Activated CD8-positive, alpha-beta memory T cell treated with anti-CD3 and anti-CD28 coated beads for 36 hours (primary cell): ENCODE results near the gene KLK3. TPM values are rescaled to one million over a fixed set of nuclear protein-coding genes. Genes with fewer than 3 reads are reported as not detected.
"Not testable (repeated sequence)": the region's sequence is repeated elsewhere in the genome, so short reads cannot be mapped to it uniquely, and the experiment has no call there.

Experiments
- CTCF ChIA-PET: fragments of 350-600 bp; sonication (Branson Sonifier 250); formaldehyde crosslinking; loops from one replicate; lab custom pipeline; 2021; ENCODE audit warnings: antibody characterized with exemption; lab: Charles Lee
- POLR2A ChIA-PET: fragments of 350-600 bp; sonication (Branson Sonifier 250); formaldehyde crosslinking; loops from one replicate; lab custom pipeline; 2021; ENCODE audit warnings: antibody characterized with exemption; lab: Charles Lee
- total RNA-seq, 2 experiments: library from RNA; stranded (reverse); gene quantifications; one replicate each; pipeline ENCODE4 v1.2.3, GENCODE V29; 2021

Gene KLK3
- total RNA-seq, 2 experiments from 2014 or later = not detected

GRCh38 chr19:50893047-50893736 lies 38.5 kb downstream of the KLK3 start:
- POLR2A ChIA-PET = no interaction called here
- CTCF ChIA-PET = interaction anchor here (0.5 kb wide), 1 partner anchor 656 kb away, joined by 3 read pairs; no protein-coding TSS in a partner anchor

- POLR2A ChIA-PET = no interaction called here
- CTCF ChIA-PET = no interaction called here
Observed at GRCh38 chr19:50894478-50895356, 40.0 kb downstream of the KLK3 start.

- POLR2A ChIA-PET = not testable (repeated sequence)
- CTCF ChIA-PET = interaction anchor here (0.6 kb wide), 1 partner anchor 342 kb away, joined by 3 read pairs; no protein-coding TSS in a partner anchor
Observed at GRCh38 chr19:50896089-50896590, 41.4 kb downstream of the KLK3 start.

- CTCF ChIA-PET = no interaction called here
Observed at GRCh38 chr19:50896591-50897190, 42.0 kb downstream of the KLK3 start.

GRCh38 chr19:50897191-50897607 lies 42.5 kb downstream of the KLK3 start:
- CTCF ChIA-PET = no interaction called here
- POLR2A ChIA-PET = no interaction called here

More at GRCh38 chr19:50896591-50897190, 42.0 kb downstream of the KLK3 start:
- POLR2A ChIA-PET = no interaction called here

GRCh38 chr19:50897612-50898011 lies 42.9 kb downstream of the KLK3 start:
- ChIA-PET CTCF (interaction anchor here (0.6 kb wide), 1 partner anchor 318 kb away, joined by 5 read pairs; no protein-coding TSS in a partner anchor), POLR2A (no interaction called here)

GRCh38 chr19:50898018-50898417 lies 43.3 kb downstream of the KLK3 start:
- POLR2A ChIA-PET = no interaction called here
- CTCF ChIA-PET = interaction anchor here (0.6 kb wide), 1 partner anchor 318 kb away, joined by 5 read pairs; no protein-coding TSS in a partner anchor

GRCh38 chr19:50899569-50899968 lies 44.9 kb downstream of the KLK3 start:
- POLR2A ChIA-PET = no interaction called here
- CTCF ChIA-PET = no interaction called here

- CTCF ChIA-PET = no interaction called here
- POLR2A ChIA-PET = no interaction called here
Observed at GRCh38 chr19:50902640-50903039, 47.9 kb downstream of the KLK3 start.

- ChIA-PET POLR2A (no interaction called here), CTCF (interaction anchor here (0.9 to 1.4 kb wide), 2 partner anchors 14 to 16 kb away, joined by 3 to 12 read pairs; no protein-coding TSS in a partner anchor)
Observed at GRCh38 chr19:50906217-50906616, 51.5 kb downstream of the KLK3 start.

GRCh38 chr19:50908336-50908735 lies 53.6 kb downstream of the KLK3 start:
- ChIA-PET CTCF (no interaction called here), POLR2A (no interaction called here)

- ChIA-PET POLR2A (no interaction called here), CTCF (interaction anchor here (1.4 kb wide), 1 partner anchor 13 kb away, joined by 5 read pairs; no protein-coding TSS in a partner anchor)
Observed at GRCh38 chr19:50909240-50910070, 54.7 kb downstream of the KLK3 start.

Other genes starting within 250 kb of the KLK3 start
- under 1 TPM; 0.11 to 0.50 TPM for gene SYT3, start 215.0 kb upstream of the KLK3 start, total RNA-seq
- under 1 TPM; 0.44 to 0.67 TPM for gene C19orf81, start 205.5 kb upstream of the KLK3 start, total RNA-seq
- not detected for gene SHANK1, start 135.1 kb upstream of the KLK3 start, total RNA-seq
- under 1 TPM; 0.63 to 0.70 TPM for gene CLEC11A, start 131.6 kb upstream of the KLK3 start, total RNA-seq
- gene GPR32, start 84.5 kb upstream of the KLK3 start, total RNA-seq = not detected
- not detected for gene ACP4, start 64.5 kb upstream of the KLK3 start, total RNA-seq
- under 1 TPM in 1 of 2 experiments, not detected in 1; 0.29 TPM for gene KLK1, start 31.1 kb upstream of the KLK3 start, total RNA-seq
- not detected for gene KLK15, start 21.3 kb upstream of the KLK3 start, total RNA-seq
- gene KLK2, start 18.5 kb downstream of the KLK3 start, total RNA-seq = not detected
- gene KLK4, start 56.5 kb downstream of the KLK3 start, total RNA-seq = not detected
- not detected for gene KLK5, start 98.1 kb downstream of the KLK3 start, total RNA-seq
- not detected for gene KLK6, start 114.7 kb downstream of the KLK3 start, total RNA-seq
- not detected for gene KLK7, start 129.0 kb downstream of the KLK3 start, total RNA-seq
- gene KLK8, start 146.7 kb downstream of the KLK3 start, total RNA-seq = not detected
- not detected for gene KLK10, start 164.8 kb downstream of the KLK3 start, total RNA-seq
- not detected for gene KLK11, start 171.7 kb downstream of the KLK3 start, total RNA-seq
- gene KLK12, start 180.1 kb downstream of the KLK3 start, total RNA-seq = not detected
- not detected for gene KLK13, start 210.2 kb downstream of the KLK3 start, total RNA-seq
- gene KLK14, start 228.0 kb downstream of the KLK3 start, total RNA-seq = under 1 TPM; 0.21 to 0.57 TPM